ENCODE data around the gene FIZ1.

DNA sequence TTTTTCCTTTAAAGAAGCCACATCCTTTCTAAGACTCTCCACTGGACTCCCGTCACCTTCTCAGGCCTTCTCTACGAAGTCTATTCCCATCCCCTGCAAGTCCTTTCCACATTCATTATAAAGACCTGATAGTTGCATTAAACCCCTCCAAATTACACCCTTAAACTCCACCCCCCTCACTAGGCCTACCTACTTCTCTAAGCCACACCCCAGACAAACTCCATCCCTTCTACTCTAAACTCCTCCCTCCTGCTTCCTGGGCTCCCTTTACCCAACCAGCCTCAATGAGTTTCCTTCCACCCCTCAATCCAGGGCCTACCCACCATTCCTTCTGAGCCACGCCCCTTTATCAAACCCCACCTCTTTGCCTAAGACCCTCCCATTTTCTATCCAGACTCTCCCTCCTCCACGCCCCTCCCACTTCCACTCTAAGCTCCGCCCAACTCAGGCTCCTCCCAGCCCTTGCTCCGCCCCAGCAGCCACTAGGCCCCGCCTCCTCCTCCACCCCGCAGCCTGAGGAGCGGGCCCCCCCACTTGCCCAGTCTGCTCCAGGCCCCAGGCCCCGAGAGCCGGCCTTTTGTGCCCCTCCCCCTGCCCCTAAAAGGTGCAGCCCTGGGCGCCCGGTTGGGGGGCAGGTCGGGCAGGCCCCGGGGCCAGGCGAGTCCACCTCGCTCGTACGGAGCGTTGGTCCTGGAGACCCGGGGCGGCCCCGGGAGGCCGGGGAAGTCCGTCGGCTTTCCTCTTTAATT is 424 bp downstream of the FIZ1 start:
- TF ChIP-seq ZNF274 (IDR thresholded peaks at IDR 0.05; ENCODE audit: low read depth, low read length): no peak
- no peak for TF ChIP-seq YY1 (IDR thresholded peaks at IDR 0.05; ENCODE audit: insufficient read depth, insufficient read length)

All from NT2/D1 (cell line).